HG02970 (cell line): ENCODE results near the gene PRPF40B.

Experiments
- ATAC-seq: cut with Tn5 transposase; IDR thresholded peaks from one replicate; pipeline ENCODE4 v1.9.1; 2021; ENCODE audit warnings: mild to moderate bottlenecking, moderate library complexity, moderate number of reproducible peaks; ENCODE audit not compliant: unreplicated experiment, low FRiP score

The PRPF40B gene

DNA sequence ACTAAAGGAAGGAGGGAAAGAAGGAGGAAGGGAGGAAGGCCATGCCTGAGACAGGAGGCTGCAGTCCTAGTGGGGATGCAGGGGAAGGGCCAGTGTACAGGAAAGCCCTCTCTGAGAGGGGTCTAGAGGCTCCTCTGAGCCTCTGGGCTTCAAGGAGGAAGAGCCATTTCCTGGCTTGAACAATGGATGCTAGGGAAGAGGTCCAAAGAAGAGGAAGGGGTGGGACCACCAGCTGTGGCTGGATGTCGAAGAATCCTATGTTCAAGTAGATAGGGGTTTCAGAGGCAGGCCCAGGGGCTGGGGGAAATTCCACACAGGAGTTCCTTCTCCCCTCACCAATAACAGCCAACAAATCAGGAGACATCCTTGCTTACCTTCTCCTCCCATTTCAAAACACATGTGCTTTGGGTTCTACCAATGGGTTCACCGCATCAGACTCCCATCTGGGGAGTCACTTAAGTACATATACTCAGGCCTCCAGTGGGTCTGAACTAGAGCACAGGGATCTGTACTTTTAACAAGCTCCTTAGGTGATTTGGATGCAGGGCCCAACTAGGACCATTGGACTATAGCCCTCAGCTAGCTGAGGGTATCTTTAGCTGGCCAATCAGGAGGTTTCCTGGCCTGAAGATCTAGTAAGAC is 32.4 kb downstream of the PRPF40B start:
- no peak for ATAC-seq

DNA sequence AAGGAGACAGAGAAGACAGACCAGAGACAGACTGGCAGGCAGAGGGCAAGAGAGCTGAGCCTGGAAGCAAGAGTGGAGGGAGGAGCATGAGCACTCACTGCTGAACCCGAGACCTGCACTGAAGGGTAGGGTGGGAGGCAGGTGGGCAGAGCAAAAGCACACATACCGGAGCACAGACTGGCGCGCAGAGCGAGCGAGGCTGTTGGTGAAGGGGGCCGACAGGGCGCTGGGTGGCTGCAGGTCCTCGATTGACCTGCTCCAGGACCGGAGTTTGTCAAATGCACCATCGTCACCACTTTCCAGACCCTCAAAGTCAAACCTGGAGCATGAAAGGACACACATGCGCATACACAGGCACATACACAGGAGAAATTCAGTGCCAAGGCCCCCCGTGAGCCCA is 34.9 kb downstream of the PRPF40B start:
- ATAC-seq, result no peak

- no peak for ATAC-seq
Measured at GRCh38 chr12:49659753-49660152, 36.4 kb downstream of the PRPF40B start.

DNA sequence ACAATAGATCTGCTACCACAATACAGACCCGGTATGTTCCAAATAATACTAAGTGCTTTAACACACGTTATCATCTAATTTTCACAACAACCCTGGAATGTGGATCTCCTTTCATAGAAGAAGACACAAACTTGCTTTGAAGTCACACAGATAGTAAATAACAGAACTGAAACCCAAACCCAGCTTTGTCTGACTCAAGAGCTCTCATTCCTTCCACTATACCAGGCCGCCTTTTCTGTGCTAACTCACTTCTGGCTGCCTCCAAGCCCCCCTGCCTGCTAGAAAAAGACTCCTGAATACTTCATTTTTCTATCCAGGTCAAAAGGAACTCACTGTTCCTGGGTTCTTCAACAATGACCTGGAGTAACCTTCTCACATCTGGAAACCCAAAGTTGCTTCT is 37.8 kb downstream of the PRPF40B start:
- no peak for ATAC-seq

GRCh38 chr12:49661746-49662145 is 38.4 kb downstream of the PRPF40B start:
- ATAC-seq, result no peak

DNA sequence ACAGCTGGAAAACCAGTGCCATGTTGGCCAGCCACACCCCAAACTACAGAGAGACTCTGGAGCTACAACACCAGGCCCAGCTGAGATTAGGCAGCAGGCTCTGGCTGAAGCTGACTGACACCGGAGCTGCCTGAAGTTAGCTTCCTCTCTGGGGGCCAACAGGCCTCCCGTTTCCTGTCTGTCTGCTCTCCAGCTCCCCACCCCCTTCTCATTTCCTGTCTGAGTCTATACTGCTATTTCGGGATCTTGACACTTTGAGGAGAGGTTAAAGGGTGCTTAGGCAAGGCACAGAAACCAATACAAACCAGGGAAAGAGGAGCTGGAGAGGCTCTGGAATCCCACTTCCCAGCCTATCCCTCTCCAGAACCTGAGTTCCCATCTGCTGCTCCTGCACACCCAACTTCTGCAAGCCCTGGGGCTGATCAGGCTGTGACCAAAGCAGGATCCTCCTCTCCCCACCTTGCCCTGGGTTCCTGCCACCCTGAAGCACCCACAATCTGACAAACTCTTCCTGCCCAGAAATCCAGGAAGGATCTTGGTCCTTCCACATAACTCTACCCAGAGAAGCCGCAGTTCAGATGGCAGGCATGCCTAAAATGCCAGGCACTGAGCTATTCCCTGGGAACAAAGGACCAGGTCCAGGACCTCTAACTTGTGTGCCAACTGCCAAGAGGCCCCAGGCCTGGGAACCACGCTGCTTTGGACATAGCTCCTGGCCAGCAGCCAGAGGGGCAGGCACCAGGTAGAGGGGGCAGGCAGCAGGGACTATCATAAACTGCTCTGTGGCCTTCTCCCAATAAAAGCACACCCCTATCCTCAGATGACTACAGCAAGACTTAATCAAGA is 39.9 kb downstream of the PRPF40B start:
- peak; percentile 42 for ATAC-seq

DNA sequence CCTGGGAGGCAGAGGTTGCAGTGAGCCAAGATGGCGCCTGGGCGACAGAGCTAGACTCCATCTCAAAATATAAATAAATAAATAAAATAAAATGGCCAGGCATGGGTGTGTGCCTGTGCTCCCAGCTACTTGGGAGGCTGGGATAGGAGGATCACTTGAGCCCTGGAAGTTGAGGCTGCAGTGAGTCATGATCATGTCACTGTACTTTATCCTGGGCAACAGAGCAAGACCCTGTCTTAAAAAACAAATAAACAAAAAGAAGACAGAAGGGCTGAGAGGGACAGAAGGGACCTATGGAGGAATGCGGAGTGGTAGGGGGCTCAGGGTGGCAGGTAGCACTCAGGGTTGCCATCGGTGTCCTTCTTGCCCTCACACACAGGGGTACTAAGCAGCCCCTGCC is 40.8 kb downstream of the PRPF40B start:
- no peak for ATAC-seq

DNA sequence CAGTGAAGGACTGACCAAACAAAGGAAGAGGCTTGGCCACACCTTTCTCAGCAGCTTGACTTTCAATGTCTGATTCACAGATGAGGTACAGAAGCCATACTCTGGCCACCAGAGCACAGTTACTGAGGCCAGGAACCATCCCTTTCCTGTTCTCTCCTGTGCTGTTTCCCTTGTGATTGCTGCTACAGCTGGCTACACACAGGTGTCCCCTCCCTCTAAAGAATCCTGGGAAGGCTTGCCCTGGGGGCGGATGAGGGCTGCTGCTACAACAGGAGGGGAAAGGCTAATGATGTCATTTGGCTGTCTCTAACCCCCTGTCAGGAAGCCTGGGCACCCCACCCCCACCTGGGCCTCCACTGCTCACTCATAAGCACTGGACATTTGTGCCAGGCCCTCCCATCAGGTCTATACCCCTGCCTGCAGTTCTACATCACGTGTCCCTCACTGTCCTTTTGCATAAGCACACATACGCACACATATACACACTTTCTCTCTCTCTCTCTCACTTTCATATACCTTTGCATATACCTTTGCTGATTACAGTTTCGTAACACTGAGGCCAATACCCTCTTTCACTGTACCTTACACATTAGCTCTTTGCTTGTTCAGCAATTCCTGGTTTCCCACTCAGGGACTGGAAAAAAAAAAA is 41.4 kb downstream of the PRPF40B start:
- ATAC-seq, result no peak

DNA sequence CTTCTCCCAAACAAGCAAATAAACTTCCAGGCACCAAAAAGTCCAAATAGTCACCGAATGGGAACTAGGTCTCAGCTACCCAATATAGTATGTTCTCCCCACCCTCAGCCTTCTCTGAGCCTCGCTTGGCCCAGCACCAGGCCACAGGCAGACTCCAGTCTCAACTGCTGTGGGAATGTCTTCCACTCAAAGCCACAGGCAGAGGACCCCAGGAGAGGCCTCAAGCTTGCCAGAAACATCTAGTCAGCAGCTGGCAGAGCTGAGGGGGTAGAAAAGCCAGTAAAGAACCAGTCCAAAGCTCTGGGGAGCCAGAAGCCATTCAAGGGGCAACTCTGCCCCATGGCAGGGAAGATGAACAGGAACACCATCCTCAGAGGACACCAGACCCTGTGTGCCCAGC is 42.0 kb downstream of the PRPF40B start:
- no peak for ATAC-seq

DNA sequence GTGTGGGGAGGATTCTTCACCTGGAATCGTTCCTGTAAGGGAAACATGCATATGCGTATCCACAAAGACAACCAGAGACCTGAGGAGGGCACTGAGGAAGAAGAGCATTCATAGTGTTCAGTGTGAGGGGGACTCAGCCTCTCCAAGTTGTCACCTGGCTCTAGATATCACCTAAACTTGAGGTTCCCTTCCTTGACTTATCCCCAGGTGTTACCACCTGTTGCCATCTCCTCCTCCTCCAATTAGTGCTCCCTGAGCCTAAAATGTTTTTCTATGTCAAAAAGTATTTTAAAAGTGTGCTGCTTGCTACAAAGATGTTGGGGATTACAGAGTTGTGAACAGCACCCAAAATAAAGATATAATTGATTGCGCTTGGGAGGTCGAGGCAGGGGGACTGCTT is 42.8 kb downstream of the PRPF40B start:
- no peak for ATAC-seq

GRCh38 chr12:49667325-49668090 is 44.1 kb downstream of the PRPF40B start:
- no peak for ATAC-seq

GRCh38 chr12:49669796-49670195 is 46.4 kb downstream of the PRPF40B start:
- no peak for ATAC-seq

GRCh38 chr12:49671031-49671765 is 47.8 kb downstream of the PRPF40B start:
- ATAC-seq, result no peak

DNA sequence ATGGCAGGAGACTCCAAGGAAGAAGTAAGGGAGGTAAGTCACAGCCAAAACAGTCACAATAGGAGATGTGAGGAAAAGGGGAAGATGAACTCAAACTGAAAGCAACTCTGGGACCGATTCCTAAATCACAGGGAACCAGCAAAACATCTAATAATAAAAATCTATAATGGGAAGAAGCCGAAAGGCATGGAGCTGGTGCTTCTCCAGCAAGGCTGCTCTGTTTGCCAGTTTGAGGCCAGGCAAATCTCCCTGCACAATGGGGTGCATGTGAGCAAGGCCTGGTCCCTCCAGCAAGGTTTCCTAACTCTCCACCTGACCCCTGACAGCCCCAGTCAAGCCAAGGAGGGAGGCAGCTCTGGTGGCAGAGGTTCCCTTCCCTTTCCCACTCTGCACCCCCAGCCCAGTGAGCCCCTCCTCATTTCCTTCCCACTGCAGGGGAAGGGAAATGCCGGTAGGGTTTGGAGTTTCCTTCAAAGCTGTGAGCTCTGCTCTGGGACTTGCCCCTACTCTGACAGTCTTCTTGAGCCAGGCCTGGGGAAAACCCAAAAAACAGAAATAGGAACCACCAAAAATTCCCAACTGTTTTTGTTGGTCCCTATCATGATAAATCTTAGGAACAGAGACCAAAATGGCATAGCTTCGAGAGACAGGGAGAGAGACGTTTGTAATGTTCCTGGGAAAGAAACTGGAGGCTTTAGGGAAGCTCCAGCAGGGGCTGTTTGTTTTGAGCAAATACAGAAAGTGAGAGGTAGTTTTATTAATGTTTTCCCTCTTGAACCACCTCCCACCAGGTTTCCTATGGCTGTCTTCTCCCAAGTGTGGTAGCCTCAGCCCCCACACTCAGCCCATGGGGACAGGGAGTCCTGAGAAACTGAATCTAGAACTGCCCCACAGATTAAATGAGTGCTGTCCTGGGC is 49.2 kb downstream of the PRPF40B start:
- no peak for ATAC-seq

DNA sequence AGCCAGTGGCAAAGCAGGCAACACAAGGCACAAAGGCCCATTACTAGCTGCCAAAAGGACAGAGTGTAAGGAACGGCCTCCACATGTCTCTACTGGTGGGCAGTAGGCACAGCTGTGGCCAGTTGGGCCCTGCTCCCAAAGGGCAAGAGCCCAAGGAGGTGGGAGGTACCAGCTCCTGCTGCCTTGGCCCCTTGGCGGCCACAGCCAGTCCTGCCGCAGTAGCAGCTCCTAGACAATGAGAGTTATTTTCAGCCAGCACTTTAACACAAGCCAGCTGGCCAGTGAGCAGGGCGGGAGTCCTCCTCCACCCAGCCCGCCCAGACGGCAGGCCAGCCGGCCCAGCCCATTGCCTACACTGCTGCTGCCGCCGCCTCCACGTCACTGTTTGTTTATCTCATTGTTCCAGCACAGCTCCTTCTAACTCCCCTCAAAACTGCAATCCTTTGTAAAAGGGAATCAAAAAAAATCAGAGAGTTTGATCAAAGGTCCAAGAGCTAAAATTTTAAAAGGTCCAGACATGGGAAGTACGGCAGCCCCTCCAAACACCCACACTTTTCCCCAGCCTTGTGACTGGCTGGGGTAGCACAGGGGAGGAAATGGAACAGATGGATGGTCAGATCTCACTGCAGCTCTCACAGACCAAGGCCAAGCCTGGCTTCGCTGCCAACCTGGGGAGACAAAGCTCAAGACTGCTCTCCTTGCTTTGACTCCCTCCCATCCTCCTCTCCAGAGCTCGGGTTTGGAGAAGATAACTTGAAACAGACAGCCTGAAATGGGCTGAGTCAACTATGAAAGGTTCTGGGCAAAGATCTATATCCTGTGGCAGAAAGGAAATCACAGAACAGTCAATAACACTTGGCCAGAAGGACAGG is 50.3 kb downstream of the PRPF40B start:
- ATAC-seq, result no peak

DNA sequence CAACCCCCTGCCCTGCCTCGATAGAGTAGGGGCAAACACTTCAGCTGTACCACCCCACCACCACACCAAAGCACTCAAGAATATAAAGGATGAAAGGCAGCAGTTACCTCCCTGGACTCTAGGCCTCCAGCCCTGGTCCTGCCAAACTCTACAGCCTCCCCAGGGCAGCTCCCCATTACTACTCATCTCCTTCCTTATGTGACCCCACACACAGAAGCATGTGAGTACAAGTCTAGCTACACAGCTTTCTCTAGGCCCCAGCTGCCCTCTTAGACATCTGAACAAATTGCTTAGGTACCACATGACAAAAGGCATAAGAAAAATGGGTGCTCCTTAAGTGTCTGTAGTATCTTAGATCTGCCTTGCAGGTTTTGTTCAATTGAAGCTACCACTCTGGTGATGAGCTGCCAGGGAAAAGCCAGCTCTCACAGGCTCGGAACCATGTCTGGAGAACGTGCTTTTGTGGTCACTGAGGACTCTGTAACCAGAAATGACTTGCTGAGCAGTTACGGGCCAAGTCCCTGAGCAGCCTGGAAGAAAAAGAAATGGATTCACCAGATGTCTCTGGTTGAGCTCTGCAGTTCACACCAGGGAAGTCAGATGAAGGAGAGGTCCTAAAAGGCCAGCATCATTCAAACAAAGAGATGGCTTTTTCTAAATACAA is 51.1 kb downstream of the PRPF40B start:
- ATAC-seq, result no peak

- ATAC-seq, result no peak
Measured at GRCh38 chr12:49675137-49675536, 51.8 kb downstream of the PRPF40B start.

DNA sequence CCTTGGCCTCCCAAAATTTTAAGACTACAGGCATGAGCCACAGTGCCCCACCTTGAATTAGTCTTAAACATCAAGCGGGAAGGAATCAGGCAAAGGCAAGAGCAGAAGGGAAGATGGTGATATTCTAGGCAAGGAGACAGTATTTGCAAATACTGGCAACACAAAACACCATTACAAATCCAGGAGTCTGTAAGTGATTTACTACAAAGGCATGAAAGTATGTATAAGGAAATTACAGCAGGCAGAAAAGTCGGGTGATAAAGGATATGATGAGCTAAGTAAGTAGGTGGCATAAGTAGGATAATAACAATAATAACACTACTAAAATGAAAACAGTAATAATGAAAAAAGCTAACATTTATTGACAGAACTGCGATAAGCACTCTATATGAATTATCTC is 55.4 kb downstream of the PRPF40B start:
- ATAC-seq, result no peak
